Measurements from ENCODE around the gene CREB3L1.

Gene CREB3L1

DNA sequence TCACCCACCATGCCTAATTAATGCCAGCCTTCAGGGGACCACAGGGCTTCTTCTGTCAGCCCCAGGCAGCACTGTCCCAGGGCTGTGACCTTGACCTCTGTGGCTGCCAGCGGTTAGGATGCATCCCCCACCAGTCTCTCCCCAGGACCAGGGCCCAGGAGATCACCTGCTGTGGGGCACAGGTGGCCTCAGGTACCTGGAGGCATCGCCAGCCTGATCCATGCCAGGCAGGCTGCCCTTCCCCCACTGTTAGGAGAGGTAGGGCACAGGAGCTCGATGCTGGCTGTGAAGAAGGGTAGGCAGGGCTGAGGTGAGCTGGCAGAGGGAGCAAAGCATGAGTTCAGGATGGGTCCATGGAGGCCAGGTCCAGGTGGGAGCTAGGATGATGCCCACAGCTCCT is 87.3 kb downstream of the CREB3L1 start:
- TF ChIP-seq, protein P1, sequence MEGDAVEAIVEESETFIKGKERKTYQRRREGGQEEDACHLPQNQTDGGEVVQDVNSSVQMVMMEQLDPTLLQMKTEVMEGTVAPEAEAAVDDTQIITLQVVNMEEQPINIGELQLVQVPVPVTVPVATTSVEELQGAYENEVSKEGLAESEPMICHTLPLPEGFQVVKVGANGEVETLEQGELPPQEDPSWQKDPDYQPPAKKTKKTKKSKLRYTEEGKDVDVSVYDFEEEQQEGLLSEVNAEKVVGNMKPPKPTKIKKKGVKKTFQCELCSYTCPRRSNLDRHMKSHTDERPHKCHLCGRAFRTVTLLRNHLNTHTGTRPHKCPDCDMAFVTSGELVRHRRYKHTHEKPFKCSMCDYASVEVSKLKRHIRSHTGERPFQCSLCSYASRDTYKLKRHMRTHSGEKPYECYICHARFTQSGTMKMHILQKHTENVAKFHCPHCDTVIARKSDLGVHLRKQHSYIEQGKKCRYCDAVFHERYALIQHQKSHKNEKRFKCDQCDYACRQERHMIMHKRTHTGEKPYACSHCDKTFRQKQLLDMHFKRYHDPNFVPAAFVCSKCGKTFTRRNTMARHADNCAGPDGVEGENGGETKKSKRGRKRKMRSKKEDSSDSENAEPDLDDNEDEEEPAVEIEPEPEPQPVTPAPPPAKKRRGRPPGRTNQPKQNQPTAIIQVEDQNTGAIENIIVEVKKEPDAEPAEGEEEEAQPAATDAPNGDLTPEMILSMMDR (IDR thresholded peaks at IDR 0.05) = no peak

- TF ChIP-seq, protein P1 (IDR thresholded peaks at IDR 0.05) = no peak
Measured at GRCh38 chr11:46366260-46366659, 88.8 kb downstream of the CREB3L1 start.

DNA sequence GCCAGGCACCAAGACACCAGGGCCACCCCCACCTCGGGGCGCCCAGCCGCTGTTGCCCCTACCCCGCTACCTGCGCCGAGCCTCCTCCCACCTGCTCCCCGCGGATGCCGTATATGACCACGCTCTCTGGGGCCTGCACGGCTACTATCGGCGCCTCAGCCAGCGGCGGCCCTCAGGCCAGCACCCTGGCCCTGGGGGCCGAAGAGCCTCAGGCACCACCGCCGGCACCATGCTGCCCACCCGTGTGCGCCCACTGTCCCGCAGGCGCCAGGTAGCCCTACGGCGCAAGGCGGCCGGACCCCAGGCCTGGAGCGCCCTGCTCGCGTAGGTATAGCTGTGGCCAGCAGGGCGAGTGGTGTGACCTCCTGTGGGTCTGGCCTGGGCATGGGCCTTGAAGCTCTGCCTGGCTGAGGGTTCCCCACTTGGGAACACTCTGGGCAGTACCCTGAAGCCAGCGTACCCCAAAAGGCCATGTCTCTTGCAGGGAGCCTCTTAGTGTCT is 89.2 kb downstream of the CREB3L1 start:
- TF ChIP-seq, protein P1 (IDR thresholded peaks at IDR 0.05) = no peak

DNA sequence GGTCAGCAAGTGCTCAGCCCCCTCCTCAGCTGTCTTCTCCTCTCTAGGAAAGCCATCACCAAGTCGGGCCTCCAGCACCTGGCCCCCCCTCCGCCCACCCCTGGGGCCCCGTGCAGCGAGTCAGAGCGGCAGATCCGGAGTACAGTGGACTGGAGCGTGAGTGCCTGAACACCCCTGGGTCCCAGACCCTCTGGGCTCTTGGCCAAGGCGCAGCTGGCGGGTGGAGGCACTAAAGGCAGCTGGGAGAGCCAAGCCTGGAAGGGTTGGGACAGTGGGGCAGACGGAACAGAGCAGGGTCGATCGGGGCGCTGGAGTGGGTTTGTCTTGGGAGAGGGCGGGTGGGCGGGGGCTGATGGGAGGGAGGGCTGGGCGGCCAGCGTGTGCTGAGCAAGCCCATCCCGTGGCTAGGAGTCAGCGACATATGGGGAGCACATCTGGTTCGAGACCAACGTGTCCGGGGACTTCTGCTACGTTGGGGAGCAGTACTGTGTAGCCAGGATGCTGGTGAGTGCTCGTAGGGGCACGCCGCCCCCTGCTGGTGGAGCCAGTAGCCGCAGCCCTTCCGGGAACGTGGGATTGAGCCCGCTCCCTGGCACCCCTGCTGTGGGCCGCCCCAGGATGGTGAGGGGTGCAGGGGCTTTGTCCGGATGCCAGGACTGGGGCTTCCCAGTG is 89.9 kb downstream of the CREB3L1 start:
- TF ChIP-seq, protein P1 (IDR thresholded peaks at IDR 0.05) = peak; percentile 92

DNA sequence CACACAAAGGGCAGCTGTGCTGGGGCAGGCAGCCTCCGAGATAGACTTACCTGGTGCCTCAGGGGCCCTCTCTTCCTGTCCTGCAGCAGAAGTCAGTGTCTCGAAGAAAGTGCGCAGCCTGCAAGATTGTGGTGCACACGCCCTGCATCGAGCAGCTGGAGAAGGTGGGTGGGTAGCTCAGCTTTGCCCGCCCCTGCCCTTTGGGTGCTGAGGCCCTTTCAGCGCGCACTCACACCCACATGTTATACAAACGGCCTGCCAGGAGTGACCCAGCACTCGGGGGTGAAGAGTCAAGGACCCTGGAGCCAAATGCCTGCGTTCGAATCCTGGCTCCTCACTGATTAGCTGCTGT is 90.4 kb downstream of the CREB3L1 start:
- TF ChIP-seq, protein P1 (IDR thresholded peaks at IDR 0.05) = peak; percentile 48

GRCh38 chr11:46369458-46370152 is 92.1 kb downstream of the CREB3L1 start:
- TF ChIP-seq, protein P1 (IDR thresholded peaks at IDR 0.05) = peak; percentile 94

DNA sequence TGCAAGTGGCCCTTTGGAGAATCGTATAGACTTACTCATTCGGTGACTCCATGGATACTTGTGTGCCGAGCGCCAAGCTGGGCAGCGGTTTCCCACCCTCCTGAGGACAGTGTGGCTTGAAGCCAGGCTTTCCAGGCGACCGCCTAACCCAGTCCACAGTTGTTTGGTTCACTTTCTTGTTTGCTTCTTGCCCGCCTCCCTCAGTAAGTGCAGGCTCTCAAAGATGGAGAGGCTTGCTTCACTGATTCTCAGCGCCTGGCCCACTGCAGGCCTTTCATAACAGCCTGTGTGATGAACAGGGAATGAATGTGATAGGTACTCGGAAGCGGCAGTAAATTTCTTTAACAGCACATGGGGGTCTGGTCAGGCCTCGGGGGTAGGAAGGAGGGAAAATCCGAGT is 92.8 kb downstream of the CREB3L1 start:
- TF ChIP-seq, protein P1 (IDR thresholded peaks at IDR 0.05) = no peak
